ENCODE results near the gene NFE2L2. TPM values are rescaled to one million over a fixed set of nuclear protein-coding genes. Genes with fewer than 3 reads are reported as not detected.
"Not testable (repeated sequence)": the region's sequence is repeated elsewhere in the genome, so short reads cannot be mapped to it uniquely, and the experiment has no call there.

NFE2L2 gene
- total RNA-seq, 1 donor from 2014 or later: 100 TPM

GRCh38 chr2:177271981-177272666 lies 7.6 kb upstream of the NFE2L2 start:
- no peaks in the 10 kb centered on the region for H3K36me3 Mint-ChIP-seq (ENCODE audit: unreplicated experiment)
- no peak for TF ChIP-seq CTCF (IDR thresholded peaks at IDR 0.05)
- peaks cover 27% of the 10 kb centered on the region for H3K4me1 Mint-ChIP-seq (ENCODE audit: unreplicated experiment)
- no peak overlapping the region for H3K27ac Mint-ChIP-seq (ENCODE audit: unreplicated experiment)
- no peaks in the 10 kb centered on the region for H3K27me3 Mint-ChIP-seq (ENCODE audit: unreplicated experiment)
- H3K4me3 Mint-ChIP-seq (ENCODE audit: unreplicated experiment): no peak overlapping the region
- no peaks in the 10 kb centered on the region for H3K9me3 Mint-ChIP-seq (ENCODE audit: unreplicated experiment)
- no peak for DNase-seq (ENCODE audit: extremely low spot score, unreplicated experiment)

DNA sequence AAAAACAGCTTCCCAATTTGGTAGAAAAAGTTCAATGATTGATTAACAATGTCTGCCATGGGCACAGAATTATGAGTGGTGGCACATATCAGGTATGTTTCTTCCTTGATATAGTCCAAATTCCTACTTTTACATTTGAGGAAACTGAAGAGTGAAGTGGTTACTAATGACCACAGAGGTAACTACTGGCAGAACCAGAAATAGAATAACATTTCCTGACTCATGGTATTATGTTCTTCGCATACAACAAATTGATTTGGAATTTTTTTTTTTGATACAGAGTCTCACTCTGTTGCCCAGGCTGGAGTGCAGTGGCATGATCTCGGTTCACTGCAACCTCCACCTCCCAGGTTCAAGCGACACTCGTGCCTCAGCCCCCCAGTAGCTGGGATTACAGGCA lies 6.0 kb upstream of the NFE2L2 start:
- H3K27me3 Mint-ChIP-seq (ENCODE audit: unreplicated experiment): no peaks in the 10 kb centered on the region
- H3K27ac Mint-ChIP-seq (ENCODE audit: unreplicated experiment): no peak overlapping the region
- no peak overlapping the region for H3K4me3 Mint-ChIP-seq (ENCODE audit: unreplicated experiment)
- peaks cover 38% of the 10 kb centered on the region for H3K4me1 Mint-ChIP-seq (ENCODE audit: unreplicated experiment)
- H3K9me3 Mint-ChIP-seq (ENCODE audit: unreplicated experiment): no peaks in the 10 kb centered on the region
- no peak for DNase-seq (ENCODE audit: extremely low spot score, unreplicated experiment)
- TF ChIP-seq CTCF (IDR thresholded peaks at IDR 0.05): no peak
- no peaks in the 10 kb centered on the region for H3K36me3 Mint-ChIP-seq (ENCODE audit: unreplicated experiment)

DNA sequence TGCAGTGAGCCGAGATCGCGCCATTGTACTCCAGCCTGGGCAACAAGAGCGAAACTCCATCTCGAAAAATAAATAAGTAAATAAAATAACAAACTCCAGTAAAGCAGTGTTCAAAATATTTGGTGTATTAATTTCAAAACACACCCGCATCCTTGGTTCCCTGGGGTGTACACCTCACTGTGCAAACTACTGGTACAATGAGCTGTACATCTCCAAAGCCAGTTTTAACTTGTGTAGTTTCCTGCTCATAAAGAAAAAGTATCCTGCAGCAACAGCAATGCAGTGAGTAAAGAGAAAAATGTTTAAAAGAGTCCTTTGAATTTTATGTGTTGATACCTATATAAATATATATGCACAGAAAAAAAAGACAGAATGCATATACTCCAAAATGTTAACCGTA lies 4.4 kb upstream of the NFE2L2 start:
- no peak for DNase-seq (ENCODE audit: extremely low spot score, unreplicated experiment)
- no peaks in the 10 kb centered on the region for H3K9me3 Mint-ChIP-seq (ENCODE audit: unreplicated experiment)
- peaks cover 31% of the 10 kb centered on the region for H3K4me1 Mint-ChIP-seq (ENCODE audit: unreplicated experiment)
- H3K27me3 Mint-ChIP-seq (ENCODE audit: unreplicated experiment): no peaks in the 10 kb centered on the region
- no peak for TF ChIP-seq CTCF (IDR thresholded peaks at IDR 0.05)
- H3K4me3 Mint-ChIP-seq (ENCODE audit: unreplicated experiment): no peak overlapping the region
- no peaks in the 10 kb centered on the region for H3K36me3 Mint-ChIP-seq (ENCODE audit: unreplicated experiment)
- H3K27ac Mint-ChIP-seq (ENCODE audit: unreplicated experiment): no peak overlapping the region

DNA sequence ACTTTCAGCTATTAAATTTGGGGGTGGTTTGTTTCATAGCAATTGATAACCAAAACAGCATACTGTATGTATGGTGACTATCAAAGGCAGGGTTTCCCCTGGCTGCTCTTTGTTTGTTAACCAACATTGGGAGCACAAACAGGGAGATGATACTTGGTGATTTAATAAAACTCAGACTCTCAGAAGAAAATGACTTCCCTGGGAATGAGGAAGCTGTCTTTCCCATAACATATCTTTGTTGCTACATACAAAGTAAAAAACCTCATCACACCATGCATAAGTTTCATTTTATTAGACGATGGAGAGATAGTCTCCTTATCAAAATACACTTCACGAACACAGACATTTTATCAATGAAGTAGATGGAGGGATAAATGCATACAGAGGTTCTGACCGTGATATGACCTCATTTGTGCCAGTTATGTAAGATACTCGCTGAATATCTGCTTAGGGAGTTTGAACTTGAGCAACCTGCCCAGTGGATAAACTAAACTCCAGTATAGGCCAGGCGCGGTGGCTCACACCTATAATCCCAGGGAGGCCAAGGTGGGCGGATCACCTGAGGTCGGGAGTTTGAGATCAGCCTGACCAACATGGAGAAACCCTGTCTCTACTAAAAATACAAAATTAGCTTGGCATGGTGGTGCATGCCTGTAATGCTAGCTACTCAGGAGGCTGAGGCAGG lies 3.8 kb upstream of the NFE2L2 start:
- no peak for DNase-seq (ENCODE audit: extremely low spot score, unreplicated experiment)
- no peak for TF ChIP-seq CTCF (IDR thresholded peaks at IDR 0.05)
- H3K9me3 Mint-ChIP-seq (ENCODE audit: unreplicated experiment): no peaks in the 10 kb centered on the region
- no peak overlapping the region for H3K4me3 Mint-ChIP-seq (ENCODE audit: unreplicated experiment)
- H3K4me1 Mint-ChIP-seq (ENCODE audit: unreplicated experiment): peaks cover 29% of the 10 kb centered on the region
- H3K27me3 Mint-ChIP-seq (ENCODE audit: unreplicated experiment): no peaks in the 10 kb centered on the region
- no peaks in the 10 kb centered on the region for H3K36me3 Mint-ChIP-seq (ENCODE audit: unreplicated experiment)
- no peak overlapping the region for H3K27ac Mint-ChIP-seq (ENCODE audit: unreplicated experiment)

DNA sequence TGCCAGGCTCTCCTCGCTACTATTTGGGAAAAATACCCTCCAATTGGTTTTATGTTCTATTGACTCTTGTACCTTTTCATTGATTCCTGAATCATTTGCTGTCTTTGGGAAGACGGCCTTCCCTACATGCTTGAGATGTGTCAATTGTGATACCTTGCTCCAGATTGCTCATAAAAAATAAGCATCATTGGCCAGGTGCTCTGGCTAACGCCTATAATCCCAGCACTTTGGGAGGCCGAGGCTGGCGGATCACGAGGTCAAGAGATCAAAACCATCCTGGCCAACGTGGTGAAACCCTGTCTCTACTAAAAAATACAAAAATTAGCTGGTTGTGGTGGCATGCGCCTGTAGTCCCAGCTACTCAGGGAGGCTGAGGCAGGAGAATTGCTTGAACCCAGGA lies 2.4 kb upstream of the NFE2L2 start:
- Mint-ChIP-seq H3K4me1 (ENCODE audit: unreplicated experiment) (peaks cover 21% of the 10 kb centered on the region), H3K27ac (ENCODE audit: unreplicated experiment) (peak overlapping the region; percentile 99)
- not testable (repeated sequence) for H3K9me3 Mint-ChIP-seq (ENCODE audit: unreplicated experiment); H3K36me3 Mint-ChIP-seq (ENCODE audit: unreplicated experiment); DNase-seq (ENCODE audit: extremely low spot score, unreplicated experiment); H3K27me3 Mint-ChIP-seq (ENCODE audit: unreplicated experiment); H3K4me3 Mint-ChIP-seq (ENCODE audit: unreplicated experiment)
